ENCODE data around the gene SMYD3.

The SMYD3 gene

GRCh38 chr1:246141306-246141705 lies 365.8 kb downstream of the SMYD3 start:
- no peak overlapping the region for H3K27ac Mint-ChIP-seq
- no peak for DNase-seq

DNA sequence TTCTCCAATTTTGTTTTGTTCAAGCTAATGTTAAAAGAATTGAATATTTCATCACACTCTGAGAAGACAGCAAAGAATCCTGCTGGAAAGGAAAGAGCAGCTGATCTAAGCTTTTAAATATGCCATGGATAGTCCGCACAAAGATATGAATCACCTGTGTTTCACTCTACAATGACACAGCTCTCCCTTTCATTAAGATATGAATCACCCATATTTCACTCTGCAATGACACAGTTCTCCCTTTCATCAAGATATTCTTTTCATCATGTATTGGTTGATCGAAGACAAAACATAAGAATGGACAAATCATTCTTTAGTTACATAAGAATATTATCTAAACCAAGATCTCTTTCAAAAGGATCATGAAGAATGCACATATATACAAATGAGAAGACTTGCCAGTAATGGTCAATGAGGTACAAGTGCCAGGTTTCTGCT lies 367.3 kb downstream of the SMYD3 start:
- H3K4me1 Mint-ChIP-seq, result no peaks in the 10 kb centered on the region
- H3K36me3 Mint-ChIP-seq (ENCODE audit: low read depth), result no peaks in the 10 kb centered on the region
- TF ChIP-seq, protein P1, sequence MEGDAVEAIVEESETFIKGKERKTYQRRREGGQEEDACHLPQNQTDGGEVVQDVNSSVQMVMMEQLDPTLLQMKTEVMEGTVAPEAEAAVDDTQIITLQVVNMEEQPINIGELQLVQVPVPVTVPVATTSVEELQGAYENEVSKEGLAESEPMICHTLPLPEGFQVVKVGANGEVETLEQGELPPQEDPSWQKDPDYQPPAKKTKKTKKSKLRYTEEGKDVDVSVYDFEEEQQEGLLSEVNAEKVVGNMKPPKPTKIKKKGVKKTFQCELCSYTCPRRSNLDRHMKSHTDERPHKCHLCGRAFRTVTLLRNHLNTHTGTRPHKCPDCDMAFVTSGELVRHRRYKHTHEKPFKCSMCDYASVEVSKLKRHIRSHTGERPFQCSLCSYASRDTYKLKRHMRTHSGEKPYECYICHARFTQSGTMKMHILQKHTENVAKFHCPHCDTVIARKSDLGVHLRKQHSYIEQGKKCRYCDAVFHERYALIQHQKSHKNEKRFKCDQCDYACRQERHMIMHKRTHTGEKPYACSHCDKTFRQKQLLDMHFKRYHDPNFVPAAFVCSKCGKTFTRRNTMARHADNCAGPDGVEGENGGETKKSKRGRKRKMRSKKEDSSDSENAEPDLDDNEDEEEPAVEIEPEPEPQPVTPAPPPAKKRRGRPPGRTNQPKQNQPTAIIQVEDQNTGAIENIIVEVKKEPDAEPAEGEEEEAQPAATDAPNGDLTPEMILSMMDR (IDR thresholded peaks at IDR 0.05), result no peak
- no peak overlapping the region for H3K4me3 Mint-ChIP-seq
- no peak overlapping the region for H3K27ac Mint-ChIP-seq
- no peak for DNase-seq
- no peaks in the 10 kb centered on the region for H3K9me3 Mint-ChIP-seq
- no peaks in the 10 kb centered on the region for H3K27me3 Mint-ChIP-seq (ENCODE audit: low read depth, poor library complexity)

More at GRCh38 chr1:246141306-246141705, 365.8 kb downstream of the SMYD3 start:
- Mint-ChIP-seq H3K27me3 (ENCODE audit: low read depth, poor library complexity) (no peaks in the 10 kb centered on the region), H3K36me3 (ENCODE audit: low read depth) (peaks cover 6% of the 10 kb centered on the region), H3K4me1 (peaks cover 7% of the 10 kb centered on the region), H3K4me3 (no peak overlapping the region), H3K9me3 (peaks cover 3% of the 10 kb centered on the region)
- TF ChIP-seq, protein P1 (IDR thresholded peaks at IDR 0.05), result no peak

DNA sequence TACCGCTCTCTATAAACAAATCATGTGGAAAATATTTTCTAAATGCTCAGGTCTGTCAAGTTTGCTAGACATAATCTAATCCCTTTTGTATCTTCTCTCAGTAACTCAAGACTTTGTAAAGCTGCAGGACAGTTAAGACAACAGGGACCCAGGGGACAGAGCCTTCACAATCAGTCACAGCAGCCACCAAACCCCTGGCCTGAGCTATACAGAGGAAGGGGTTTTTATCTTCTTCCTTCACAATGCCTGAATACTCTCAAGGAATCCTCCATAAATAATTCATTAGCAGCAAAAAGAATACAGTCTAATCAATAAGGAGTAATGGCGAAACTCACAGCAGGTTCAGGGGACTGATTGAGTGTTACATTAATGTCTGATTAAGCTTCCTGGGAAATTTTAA lies 368.3 kb downstream of the SMYD3 start:
- Mint-ChIP-seq H3K9me3 (no peaks in the 10 kb centered on the region), H3K27ac (no peak overlapping the region)
- DNase-seq, result no peak

GRCh38 chr1:246136477-246136876 lies 370.6 kb downstream of the SMYD3 start:
- TF ChIP-seq, protein P1 (IDR thresholded peaks at IDR 0.05), result no peak
- no peaks in the 10 kb centered on the region for H3K4me1 Mint-ChIP-seq
- H3K4me3 Mint-ChIP-seq, result no peak overlapping the region
- H3K36me3 Mint-ChIP-seq (ENCODE audit: low read depth), result no peaks in the 10 kb centered on the region
- H3K27me3 Mint-ChIP-seq (ENCODE audit: low read depth, poor library complexity), result no peaks in the 10 kb centered on the region
- H3K9me3 Mint-ChIP-seq, result no peaks in the 10 kb centered on the region
- no peak for DNase-seq
- no peak overlapping the region for H3K27ac Mint-ChIP-seq

More for the DNA sequence above, 368.3 kb downstream of the SMYD3 start:
- Mint-ChIP-seq H3K4me3 (no peak overlapping the region), H3K27me3 (ENCODE audit: low read depth, poor library complexity) (no peaks in the 10 kb centered on the region), H3K36me3 (ENCODE audit: low read depth) (no peaks in the 10 kb centered on the region), H3K4me1 (no peaks in the 10 kb centered on the region)
- TF ChIP-seq, protein P1 (IDR thresholded peaks at IDR 0.05), result no peak

- Mint-ChIP-seq H3K4me3 (no peak overlapping the region), H3K36me3 (ENCODE audit: low read depth) (no peaks in the 10 kb centered on the region), H3K27ac (no peak overlapping the region), H3K4me1 (no peaks in the 10 kb centered on the region), H3K27me3 (ENCODE audit: low read depth, poor library complexity) (no peaks in the 10 kb centered on the region), H3K9me3 (no peaks in the 10 kb centered on the region)
- TF ChIP-seq, protein P1 (IDR thresholded peaks at IDR 0.05), result no peak
- DNase-seq, result no peak
Measured at GRCh38 chr1:246134789-246135188, 372.3 kb downstream of the SMYD3 start.

- Mint-ChIP-seq H3K4me3 (no peak overlapping the region), H3K9me3 (no peaks in the 10 kb centered on the region), H3K36me3 (ENCODE audit: low read depth) (no peaks in the 10 kb centered on the region), H3K27me3 (ENCODE audit: low read depth, poor library complexity) (no peaks in the 10 kb centered on the region), H3K4me1 (peaks cover 11% of the 10 kb centered on the region), H3K27ac (no peak overlapping the region)
- no peak for DNase-seq
- TF ChIP-seq, protein P1 (IDR thresholded peaks at IDR 0.05), result no peak
Measured at GRCh38 chr1:246131095-246131494, 376.0 kb downstream of the SMYD3 start.

All from nephron progenitor cell (in vitro differentiated cells).